Epithelial cell of proximal tubule (primary cell): Measurements from ENCODE around the gene TXLNB. TPM values are rescaled to one million over a fixed set of nuclear protein-coding genes. Genes with fewer than 3 reads are reported as not detected.

Experiments used
- DNase-seq: peaks from one replicate; pipeline ENCODE4 v3.0.0-alpha.2; 2011; ENCODE audit warnings: low read depth
- H3K4me3 ChIP-seq: 2 replicates; pipeline ENCODE4 v1.5.1; 2011; ENCODE audit warnings: low read depth, mild to moderate bottlenecking, low read length
- CTCF ChIP-seq: conservative IDR thresholded peaks from 2 replicates; pipeline ENCODE4 v1.5.1; 2012; ENCODE audit warnings: low read depth, mild to moderate bottlenecking, low read length
- total RNA-seq: library from RNA; depleted of rRNA; stranded (reverse); fragments of >200 nt; gene quantifications from 2 replicates; pipeline ENCODE4 v1.2.3, GENCODE V29; 2015

The TXLNB gene
- total RNA-seq, 1 donor from 2014 or later = not detected

- DNase-seq = no peak
- H3K4me3 ChIP-seq = no peak overlapping the region
- no peak for TF ChIP-seq CTCF
Measured at GRCh38 chr6:139262519-139263300, 29.1 kb downstream of the TXLNB start.

- no peak for DNase-seq
- TF ChIP-seq CTCF = no peak
- H3K4me3 ChIP-seq = no peak overlapping the region
Measured at GRCh38 chr6:139257821-139258398, 33.9 kb downstream of the TXLNB start.

- H3K4me3 ChIP-seq = no peak overlapping the region
- DNase-seq = no peak
- no peak for TF ChIP-seq CTCF
Measured at GRCh38 chr6:139257291-139257690, 34.5 kb downstream of the TXLNB start.

- no peak for DNase-seq
- TF ChIP-seq CTCF = no peak
- no peak overlapping the region for H3K4me3 ChIP-seq
Measured at GRCh38 chr6:139256087-139256486, 35.7 kb downstream of the TXLNB start.

- DNase-seq = no peak
- TF ChIP-seq CTCF = no peak
- no peak overlapping the region for H3K4me3 ChIP-seq
Measured at GRCh38 chr6:139254196-139254595, 37.6 kb downstream of the TXLNB start.

- DNase-seq = no peak
- no peak overlapping the region for H3K4me3 ChIP-seq
- TF ChIP-seq CTCF = no peak
Measured at GRCh38 chr6:139253656-139254055, 38.1 kb downstream of the TXLNB start.
